HG02970 (cell line): ENCODE results near the gene PLA2G4B.

Source experiments
- ATAC-seq: cut with Tn5 transposase; IDR thresholded peaks from one replicate; pipeline ENCODE4 v1.9.1; 2021; ENCODE audit warnings: mild to moderate bottlenecking, moderate library complexity, moderate number of reproducible peaks; ENCODE audit not compliant: unreplicated experiment, low FRiP score

PLA2G4B gene

GRCh38 chr15:41866872-41867579 is 28.4 kb downstream of the PLA2G4B start:
- no peak for ATAC-seq

GRCh38 chr15:41868321-41868720 is 29.7 kb downstream of the PLA2G4B start:
- ATAC-seq, result no peak

- ATAC-seq, result no peak
Measured at GRCh38 chr15:41869770-41870688, 31.4 kb downstream of the PLA2G4B start.

- no peak for ATAC-seq
Measured at GRCh38 chr15:41870689-41871081, 32.0 kb downstream of the PLA2G4B start.

- ATAC-seq, result no peak
Measured at GRCh38 chr15:41871175-41871905, 32.7 kb downstream of the PLA2G4B start.

- no peak for ATAC-seq
Measured at GRCh38 chr15:41872166-41872747, 33.6 kb downstream of the PLA2G4B start.

- no peak for ATAC-seq
Measured at GRCh38 chr15:41873711-41874110, 35.1 kb downstream of the PLA2G4B start.

GRCh38 chr15:41874736-41875135 is 36.1 kb downstream of the PLA2G4B start:
- no peak for ATAC-seq

- no peak for ATAC-seq
Measured at GRCh38 chr15:41876007-41876406, 37.4 kb downstream of the PLA2G4B start.

GRCh38 chr15:41876689-41877088 is 38.0 kb downstream of the PLA2G4B start:
- no peak for ATAC-seq

GRCh38 chr15:41877631-41878354 is 39.1 kb downstream of the PLA2G4B start:
- no peak for ATAC-seq

- no peak for ATAC-seq
Measured at GRCh38 chr15:41878355-41878699, 39.7 kb downstream of the PLA2G4B start.

GRCh38 chr15:41879321-41879845 is 40.7 kb downstream of the PLA2G4B start:
- no peak for ATAC-seq

- ATAC-seq, result no peak
Measured at GRCh38 chr15:41880156-41880877, 41.7 kb downstream of the PLA2G4B start.

GRCh38 chr15:41881086-41881485 is 42.4 kb downstream of the PLA2G4B start:
- ATAC-seq, result no peak

GRCh38 chr15:41881550-41881919 is 42.9 kb downstream of the PLA2G4B start:
- no peak for ATAC-seq

GRCh38 chr15:41881920-41882688 is 43.5 kb downstream of the PLA2G4B start:
- no peak for ATAC-seq

- no peak for ATAC-seq
Measured at GRCh38 chr15:41882689-41883483, 44.2 kb downstream of the PLA2G4B start.
